Adipose tissue (tissue), 3 donors: ENCODE data around the gene MAP4K5. TPM values are rescaled to one million over a fixed set of nuclear protein-coding genes. Genes with fewer than 3 reads are reported as not detected.
"Not testable (repeated sequence)": the region's sequence is repeated elsewhere in the genome, so short reads cannot be mapped to it uniquely, and the experiment has no call there.

Experiments
- H3K27ac ChIP-seq: one replicate; pipeline ENCODE4 v1.5.1; 2013; ENCODE audit warnings: low read depth, low read length
- WGBS, 3 donors: extraction: QIAGEN DNeasy Blood & Tissue Kit; methylation state at CpG; one replicate each; pipeline ENCODE4 v1.1.7; 2013; 5-methylcytosine and 5-hydroxymethylcytosine counted together
- polyA plus RNA-seq, 3 donors: library from polyadenylated mRNA; stranded (reverse); fragments of 200-250 nt; gene quantifications; one replicate each; pipeline ENCODE4 v1.2.3, GENCODE V29; 2013
- donor health status: healthy with polysubstance abuse.
- donor health status: Bipolar disorder and iron deficiency.
- donor health status: healthy.

Gene MAP4K5
- polyA plus RNA-seq, 3 donors, result 13.0 to 23.6 (median 20.6) TPM

GRCh38 chr14:50507078-50507477 lies 25.3 kb downstream of the MAP4K5 start:
- WGBS, 3 donors, result 90 to 99% (median 97%) methylated on average over 1 of the region's 1 CpG

GRCh38 chr14:50501642-50502041 lies 30.7 kb downstream of the MAP4K5 start:
- 90 to 94% (median 94%) methylated on average over 2 of the region's 2 CpGs for WGBS, 3 donors
- no peak overlapping the region for H3K27ac ChIP-seq

More at GRCh38 chr14:50507078-50507477, 25.3 kb downstream of the MAP4K5 start:
- not testable (repeated sequence) for H3K27ac ChIP-seq

- no peak overlapping the region for H3K27ac ChIP-seq
- 37 to 53% (median 48%) methylated on average over 2 of the region's 2 CpGs for WGBS, 3 donors
Observed at GRCh38 chr14:50497351-50497750, 35.0 kb downstream of the MAP4K5 start.

- H3K27ac ChIP-seq, result no peak overlapping the region
Observed at GRCh38 chr14:50489851-50490250, 42.5 kb downstream of the MAP4K5 start.

GRCh38 chr14:50488521-50488920 lies 43.8 kb downstream of the MAP4K5 start:
- WGBS, 3 donors, result 46 to 100% (median 95%) methylated on average over 1 of the region's 1 CpG
- H3K27ac ChIP-seq, result no peak overlapping the region

More at GRCh38 chr14:50489851-50490250, 42.5 kb downstream of the MAP4K5 start:
- 88 to 95% (median 93%) methylated on average over 3 of the region's 3 CpGs for WGBS, 3 donors

GRCh38 chr14:50479041-50479440 lies 53.3 kb downstream of the MAP4K5 start:
- WGBS, 3 donors, result 95 to 99% (median 97%) methylated on average over 2 of the region's 2 CpGs
- H3K27ac ChIP-seq, result no peak overlapping the region

GRCh38 chr14:50477760-50478159 lies 54.6 kb downstream of the MAP4K5 start:
- WGBS, 3 donors, result 93 to 96% (median 95%) methylated on average over 2 of the region's 2 CpGs
- H3K27ac ChIP-seq, result no peak overlapping the region

- H3K27ac ChIP-seq, result no peak overlapping the region
- WGBS, 3 donors, result 91 to 100% (median 96%) methylated on average over 1 of the region's 1 CpG
Observed at GRCh38 chr14:50476134-50476533, 56.2 kb downstream of the MAP4K5 start.

- 26 to 75% (median 66%) methylated on average over 1 of the region's 1 CpG for WGBS, 3 donors
- no peak overlapping the region for H3K27ac ChIP-seq
Observed at GRCh38 chr14:50475460-50475859, 56.9 kb downstream of the MAP4K5 start.

- 72 to 80% (median 78%) methylated on average over 6 of the region's 6 CpGs for WGBS, 3 donors
- H3K27ac ChIP-seq, result no peak overlapping the region
Observed at GRCh38 chr14:50471838-50472465, 60.4 kb downstream of the MAP4K5 start.

GRCh38 chr14:50469982-50470381 lies 62.4 kb downstream of the MAP4K5 start:
- H3K27ac ChIP-seq, result no peak overlapping the region
- WGBS, 3 donors, result 43 to 69% (median 56%) methylated on average over 1 of the region's 1 CpG

- WGBS, 3 donors, result 94 to 99% (median 96%) methylated on average over 2 of the region's 2 CpGs
- H3K27ac ChIP-seq, result no peak overlapping the region
Observed at GRCh38 chr14:50462111-50462510, 70.3 kb downstream of the MAP4K5 start.

- 99 to 100% (median 99%) methylated on average over 2 of the region's 2 CpGs for WGBS, 3 donors
- H3K27ac ChIP-seq, result no peak overlapping the region
Observed at GRCh38 chr14:50453869-50454268, 78.5 kb downstream of the MAP4K5 start.

GRCh38 chr14:50452979-50453705 lies 79.2 kb downstream of the MAP4K5 start:
- 62 to 71% (median 66%) methylated on average over 3 of the region's 3 CpGs for WGBS, 3 donors
- no peak overlapping the region for H3K27ac ChIP-seq

- no peak overlapping the region for H3K27ac ChIP-seq
Observed at GRCh38 chr14:50452296-50452695, 80.1 kb downstream of the MAP4K5 start.

GRCh38 chr14:50451854-50452253 lies 80.5 kb downstream of the MAP4K5 start:
- H3K27ac ChIP-seq, result no peak overlapping the region
- WGBS, 3 donors, result 95 to 97% (median 96%) methylated on average over 6 of the region's 6 CpGs

More at GRCh38 chr14:50452296-50452695, 80.1 kb downstream of the MAP4K5 start:
- WGBS, 3 donors, result 82 to 97% (median 90%) methylated on average over 1 of the region's 1 CpG

- 33 to 71% (median 62%) methylated on average over 1 of the region's 1 CpG for WGBS, 3 donors
- no peak overlapping the region for H3K27ac ChIP-seq
Observed at GRCh38 chr14:50447461-50447860, 84.9 kb downstream of the MAP4K5 start.

- H3K27ac ChIP-seq, result no peak overlapping the region
Observed at GRCh38 chr14:50434528-50434927, 97.8 kb downstream of the MAP4K5 start.

GRCh38 chr14:50432131-50432530 lies 100.2 kb downstream of the MAP4K5 start:
- H3K27ac ChIP-seq, result no peak overlapping the region
- WGBS, 3 donors, result 96 to 100% (median 98%) methylated on average over 1 of the region's 1 CpG

GRCh38 chr14:50425816-50426215 lies 106.6 kb downstream of the MAP4K5 start:
- WGBS, 3 donors, result 46 to 81% (median 55%) methylated on average over 3 of the region's 3 CpGs
- no peak overlapping the region for H3K27ac ChIP-seq
